Caco-2 (cell line): ENCODE data around the gene SLC8A2. TPM values are rescaled to one million over a fixed set of nuclear protein-coding genes. Genes with fewer than 3 reads are reported as not detected.

Source experiments
- BruUV-seq: library from RNA; stranded (reverse); fragments of 400-500 nt; replicated peaks from 2 replicates; lab custom pipeline; 2021; lab: Mats Ljungman, UMichigan
- CTCF ChIA-PET: fragments of 300-600 bp; sonication (Branson Sonifier 250); formaldehyde crosslinking; loops from one replicate; lab custom pipeline; 2022; ENCODE audit warnings: antibody characterized with exemption; lab: Charles Lee
- POLR2A ChIA-PET: fragments of 300-600 bp; sonication (Branson Sonifier 250); formaldehyde crosslinking; loops from one replicate; lab custom pipeline; 2022; ENCODE audit warnings: antibody characterized with exemption; lab: Charles Lee
- DNase-seq, 2 experiments: peaks; one replicate each; pipeline versions ENCODE4 v3.0.0 to v3.0.0-alpha.2; 2020 to 2022
- H3K27me3 ChIP-seq: replicated peaks from 2 replicates; pipeline ENCODE4 v1.6.0; 2011; ENCODE audit warnings: low read length; ENCODE audit not compliant: control insufficient read depth, insufficient read depth
- H3K36me3 ChIP-seq: 2 replicates; pipeline ENCODE4 v1.5.1; 2011; ENCODE audit warnings: low read length; ENCODE audit not compliant: control insufficient read depth, insufficient read depth
- H3K4me1 ChIP-seq: fragments of 250-450 bp; sonication (Bioruptor Pico); 2 replicates; pipeline ENCODE4 v1.5.1; 2020; ENCODE audit warnings: mild to moderate bottlenecking
- H3K4me3 ChIP-seq: 2 replicates; pipeline ENCODE4 v1.5.1; 2011; ENCODE audit warnings: low read depth, mild to moderate bottlenecking, control low read depth, low read length
- H3K9me3 ChIP-seq: fragments of 250-450 bp; sonication (Bioruptor Pico); 2 replicates; pipeline ENCODE4 v1.5.1; 2020; ENCODE audit warnings: mild to moderate bottlenecking, moderate library complexity
- H3K27ac Mint-ChIP-seq: one replicate; pipeline ENCODE4 v1.8.0; 2022; ENCODE audit warnings: mixed read lengths; ENCODE audit not compliant: unreplicated experiment
- H3K27me3 Mint-ChIP-seq: one replicate; pipeline ENCODE4 v1.8.0; 2022; ENCODE audit warnings: mixed read lengths; ENCODE audit not compliant: insufficient read depth, unreplicated experiment
- H3K36me3 Mint-ChIP-seq: one replicate; pipeline ENCODE4 v1.8.0; 2022; ENCODE audit warnings: mild to moderate bottlenecking, mixed read lengths; ENCODE audit not compliant: insufficient read depth, unreplicated experiment
- H3K4me1 Mint-ChIP-seq: one replicate; pipeline ENCODE4 v1.8.0; 2022; ENCODE audit warnings: low read depth, mixed read lengths; ENCODE audit not compliant: unreplicated experiment
- H3K4me3 Mint-ChIP-seq: one replicate; pipeline ENCODE4 v1.8.0; 2022; ENCODE audit warnings: mild to moderate bottlenecking, moderate library complexity, mixed read lengths; ENCODE audit not compliant: unreplicated experiment
- H3K9me3 Mint-ChIP-seq: one replicate; pipeline ENCODE4 v1.8.0; 2022; ENCODE audit warnings: mixed read lengths; ENCODE audit not compliant: unreplicated experiment
- intact Hi-C: fragments of 100-400 bp; cut with micrococcal nuclease; formaldehyde crosslinking; loops from one replicate; pipeline ENCODE4 v1.10.0; 2022; ENCODE audit not compliant: unreplicated experiment
- total RNA-seq: library from RNA; stranded (reverse); gene quantifications from 2 replicates; pipeline ENCODE4 v1.2.3, GENCODE V29; 2022
- TF ChIP-seq, protein P1 (sequence below), 2 experiments: fragments of 200-600 bp in 1 of 2; IDR thresholded peaks; 1 replicate in 1 of 2; 2 replicates in 1 of 2; pipeline versions ENCODE4 v1.5.1 to v1.8.0; 2011 to 2022; ENCODE audit warnings: antibody characterized with exemption in 1 of 2, control low read depth in 1 of 2, inconsistent platforms in 1 of 2, low read depth in 1 of 2, low read length in 1 of 2, mild to moderate bottlenecking in 1 of 2, moderate library complexity in 1 of 2; ENCODE audit not compliant: insufficient read depth in 1 of 2, severe bottlenecking in 1 of 2, unreplicated experiment in 1 of 2

SLC8A2 gene
- total RNA-seq, 1 experiment from 2014 or later, result 1.2 TPM

DNA sequence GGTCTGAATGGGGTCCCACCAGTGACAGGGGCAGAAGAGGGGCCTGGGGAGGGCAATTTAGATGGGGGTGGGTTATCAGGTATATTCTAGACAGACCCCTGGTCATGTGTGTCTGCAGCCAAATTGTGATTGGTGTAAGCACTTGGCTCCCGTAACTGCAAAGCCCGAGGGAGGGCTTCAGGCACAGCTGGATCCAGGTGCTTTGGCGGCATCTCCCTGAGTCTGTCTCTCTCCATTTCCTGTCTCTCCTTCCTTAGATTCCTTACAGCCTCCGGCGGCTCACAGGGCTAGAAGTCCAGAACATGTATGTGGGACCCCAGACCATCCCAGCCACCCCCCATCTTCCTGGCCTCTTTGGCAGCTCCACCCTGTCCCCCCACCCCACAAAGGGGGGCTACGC is 91.1 kb downstream of the SLC8A2 start:
- H3K4me1 Mint-ChIP-seq, result no peaks in the 10 kb centered on the region
- no peak overlapping the region for H3K4me3 Mint-ChIP-seq
- no peak overlapping the region for H3K27ac Mint-ChIP-seq
- Histone ChIP-seq H3K4me1 (no peaks in the 10 kb centered on the region), H3K4me3 (no peak overlapping the region), H3K36me3 (peaks cover 3% of the 10 kb centered on the region), H3K27me3 (no peaks in the 10 kb centered on the region), H3K9me3 (no peaks in the 10 kb centered on the region)
- TF ChIP-seq, protein P1, sequence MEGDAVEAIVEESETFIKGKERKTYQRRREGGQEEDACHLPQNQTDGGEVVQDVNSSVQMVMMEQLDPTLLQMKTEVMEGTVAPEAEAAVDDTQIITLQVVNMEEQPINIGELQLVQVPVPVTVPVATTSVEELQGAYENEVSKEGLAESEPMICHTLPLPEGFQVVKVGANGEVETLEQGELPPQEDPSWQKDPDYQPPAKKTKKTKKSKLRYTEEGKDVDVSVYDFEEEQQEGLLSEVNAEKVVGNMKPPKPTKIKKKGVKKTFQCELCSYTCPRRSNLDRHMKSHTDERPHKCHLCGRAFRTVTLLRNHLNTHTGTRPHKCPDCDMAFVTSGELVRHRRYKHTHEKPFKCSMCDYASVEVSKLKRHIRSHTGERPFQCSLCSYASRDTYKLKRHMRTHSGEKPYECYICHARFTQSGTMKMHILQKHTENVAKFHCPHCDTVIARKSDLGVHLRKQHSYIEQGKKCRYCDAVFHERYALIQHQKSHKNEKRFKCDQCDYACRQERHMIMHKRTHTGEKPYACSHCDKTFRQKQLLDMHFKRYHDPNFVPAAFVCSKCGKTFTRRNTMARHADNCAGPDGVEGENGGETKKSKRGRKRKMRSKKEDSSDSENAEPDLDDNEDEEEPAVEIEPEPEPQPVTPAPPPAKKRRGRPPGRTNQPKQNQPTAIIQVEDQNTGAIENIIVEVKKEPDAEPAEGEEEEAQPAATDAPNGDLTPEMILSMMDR (IDR thresholded peaks at IDR 0.05; ENCODE audit: insufficient read depth in 1 of 2, low read depth in 1 of 2, low read length in 1 of 2, severe bottlenecking in 1 of 2, unreplicated experiment in 1 of 2), result no peak
- H3K9me3 Mint-ChIP-seq, result no peaks in the 10 kb centered on the region
- ChIA-PET CTCF (no interaction called here), POLR2A (no interaction called here)
- peaks cover 57% of the 10 kb centered on the region for H3K36me3 Mint-ChIP-seq
- DNase-seq, result no peak
- BruUV-seq, result no TSS peak
- intact Hi-C loops, result no loop called here
- no peaks in the 10 kb centered on the region for H3K27me3 Mint-ChIP-seq

- Histone ChIP-seq H3K9me3 (no peaks in the 10 kb centered on the region), H3K4me3 (no peak overlapping the region), H3K4me1 (no peaks in the 10 kb centered on the region), H3K27me3 (no peaks in the 10 kb centered on the region), H3K36me3 (peaks cover 3% of the 10 kb centered on the region)
- no peak for DNase-seq
- Mint-ChIP-seq H3K4me1 (no peaks in the 10 kb centered on the region), H3K36me3 (peaks cover 57% of the 10 kb centered on the region), H3K27me3 (no peaks in the 10 kb centered on the region), H3K27ac (no peak overlapping the region), H3K9me3 (no peaks in the 10 kb centered on the region), H3K4me3 (no peak overlapping the region)
- ChIA-PET CTCF (no interaction called here), POLR2A (no interaction called here)
- TF ChIP-seq, protein P1 (IDR thresholded peaks at IDR 0.05; ENCODE audit: insufficient read depth in 1 of 2, low read depth in 1 of 2, low read length in 1 of 2, severe bottlenecking in 1 of 2, unreplicated experiment in 1 of 2), result no peak
- intact Hi-C loops, result no loop called here
- no TSS peak for BruUV-seq
These were observed 92.2 kb downstream of the SLC8A2 start for GRCh38 chr19:47379381-47379938.

DNA sequence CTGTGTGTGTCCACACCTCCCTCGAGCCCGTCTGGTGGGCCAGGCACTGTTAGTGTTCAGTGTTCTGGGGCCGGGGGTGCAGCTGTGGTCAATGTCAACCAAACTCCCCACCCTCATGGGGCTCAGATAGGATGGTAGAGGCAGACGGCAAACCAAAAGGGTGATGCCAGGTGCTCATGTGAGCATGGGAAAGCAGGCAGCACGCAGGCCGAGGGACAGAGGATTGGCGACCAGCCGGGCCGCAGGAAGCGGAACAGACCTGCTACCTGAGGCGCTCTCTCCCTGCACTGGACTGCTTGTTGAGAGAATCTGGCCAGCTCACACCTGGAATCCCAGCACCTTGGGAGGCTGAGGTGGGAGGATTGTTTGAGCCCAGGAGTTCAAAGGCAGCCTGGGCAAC is 93.4 kb downstream of the SLC8A2 start:
- Mint-ChIP-seq H3K27ac (no peak overlapping the region), H3K27me3 (no peaks in the 10 kb centered on the region), H3K4me3 (no peak overlapping the region), H3K9me3 (no peaks in the 10 kb centered on the region), H3K36me3 (peaks cover 55% of the 10 kb centered on the region), H3K4me1 (no peaks in the 10 kb centered on the region)
- DNase-seq, result no peak
- ChIA-PET POLR2A (no interaction called here), CTCF (no interaction called here)
- intact Hi-C loops, result no loop called here
- H3K4me1 ChIP-seq, result no peaks in the 10 kb centered on the region
- TF ChIP-seq, protein P1 (IDR thresholded peaks at IDR 0.05; ENCODE audit: insufficient read depth in 1 of 2, low read depth in 1 of 2, low read length in 1 of 2, severe bottlenecking in 1 of 2, unreplicated experiment in 1 of 2), result no peak
- H3K36me3 ChIP-seq, result peaks cover 5% of the 10 kb centered on the region
- no peaks in the 10 kb centered on the region for H3K9me3 ChIP-seq
- H3K4me3 ChIP-seq, result no peak overlapping the region
- BruUV-seq, result no TSS peak
- H3K27me3 ChIP-seq, result no peaks in the 10 kb centered on the region

Other genes starting within 250 kb of the SLC8A2 start
- 10.5 and 10.8 TPM in 2 replicates for gene BBC3, start 240.7 kb downstream of the SLC8A2 start, total RNA-seq
- 43.1 and 44.3 TPM in 2 replicates for gene CCDC9, start 215.4 kb downstream of the SLC8A2 start, total RNA-seq
- 10.1 and 10.4 TPM in 2 replicates for gene INAFM1, start 197.0 kb downstream of the SLC8A2 start, total RNA-seq
- 0.48 and 1.3 TPM in 2 replicates for gene C5AR1, start 162.0 kb downstream of the SLC8A2 start, total RNA-seq
- not detected in 2 replicates for gene C5AR2, start 139.7 kb downstream of the SLC8A2 start, total RNA-seq
- gene DHX34, start 122.6 kb downstream of the SLC8A2 start, total RNA-seq, result 28.7 TPM in 2 replicates
- gene MEIS3, start 52.4 kb downstream of the SLC8A2 start, total RNA-seq, result 16.2 and 16.8 TPM in 2 replicates
- gene KPTN, start 12.3 kb upstream of the SLC8A2 start, total RNA-seq, result 19.7 and 20.6 TPM in 2 replicates
- gene NAPA, start 43.2 kb upstream of the SLC8A2 start, total RNA-seq, result 149 TPM in 2 replicates
- gene ZNF541, start 101.3 kb upstream of the SLC8A2 start, total RNA-seq, result not detected in 2 replicates
- 34.3 and 38.8 TPM in 2 replicates for gene BICRA, start 137.2 kb upstream of the SLC8A2 start, total RNA-seq
- 13.3 and 14.6 TPM in 2 replicates for gene EHD2, start 241.5 kb upstream of the SLC8A2 start, total RNA-seq